HFF-Myc (cell line): ENCODE results near the gene BACH2.

ENCODE experiments used
- DNase-seq: peaks from one replicate; pipeline ENCODE4 v3.0.0-alpha.2; 2011; ENCODE audit warnings: low read depth; ENCODE audit errors: extremely low read depth
- H3K4me3 ChIP-seq: replicated peaks from 2 replicates; pipeline ENCODE4 v1.5.1; 2011; ENCODE audit warnings: low read depth, mild to moderate bottlenecking, control low read depth, low read length
- CTCF ChIP-seq: IDR thresholded peaks from 2 replicates; pipeline ENCODE4 v1.5.1; 2012; ENCODE audit warnings: mild to moderate bottlenecking, low read depth, low read length, control low read depth; ENCODE audit errors: missing control alignments

BACH2 gene

DNA sequence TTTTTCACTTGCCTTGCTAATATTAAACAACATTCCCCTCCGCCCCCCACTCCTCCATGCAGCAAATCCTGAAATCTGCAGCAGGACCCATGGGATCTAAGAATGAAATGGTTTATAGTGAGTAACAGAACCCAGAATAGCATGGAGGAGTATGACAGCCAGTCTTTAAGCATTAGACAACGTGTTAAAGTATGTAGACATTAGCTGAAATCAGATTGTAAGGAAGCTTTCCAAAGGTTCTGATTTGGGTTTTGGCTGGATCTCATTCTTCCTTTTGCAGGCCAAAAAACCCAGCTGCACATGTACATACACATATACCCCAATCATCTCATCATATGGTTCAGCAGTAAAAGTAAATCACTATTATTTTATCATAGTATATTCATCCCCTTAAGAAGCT, 275.9 kb downstream of the BACH2 start:
- DNase-seq, result no peak
- no peak for TF ChIP-seq CTCF
- H3K4me3 ChIP-seq, result no peak overlapping the region

DNA sequence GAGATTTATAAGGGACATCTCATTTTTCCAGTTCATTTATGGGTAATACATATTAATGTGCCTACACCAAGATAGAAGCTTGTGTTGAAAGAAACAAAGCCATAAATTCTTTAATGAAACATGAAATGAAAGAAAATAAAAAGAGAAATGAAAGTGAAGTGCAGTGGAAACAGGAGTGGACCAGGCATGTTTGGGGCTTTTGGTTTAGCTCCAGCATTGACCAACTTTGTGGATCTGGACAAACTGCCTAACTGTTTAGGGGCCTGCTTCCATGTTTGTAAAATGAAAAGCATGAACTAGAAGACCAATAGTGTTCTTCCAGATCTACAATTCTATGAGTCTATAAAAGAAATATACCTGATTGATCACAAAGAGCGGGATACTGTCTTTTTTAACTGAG, 277.4 kb downstream of the BACH2 start:
- no peak for TF ChIP-seq CTCF
- no peak overlapping the region for H3K4me3 ChIP-seq
- DNase-seq, result no peak

DNA sequence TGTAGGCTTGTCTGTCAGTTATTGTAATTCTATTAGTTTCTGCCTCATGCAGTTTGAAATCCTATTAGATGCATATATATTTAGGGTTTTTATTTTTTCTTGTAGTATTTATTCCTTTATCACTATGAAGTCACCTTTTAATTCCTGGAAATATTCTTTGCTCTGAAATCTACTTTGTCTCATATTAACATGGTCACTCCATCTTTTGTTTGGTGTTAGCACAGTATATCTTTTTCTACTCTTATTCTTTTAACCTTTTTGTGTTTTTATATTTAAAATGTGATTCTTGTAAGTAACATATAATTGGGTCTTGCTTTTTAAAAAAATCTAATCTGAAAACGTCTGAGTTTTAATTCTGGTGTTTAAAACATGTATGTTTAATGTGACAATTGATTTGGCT, 280.8 kb downstream of the BACH2 start:
- no peak for TF ChIP-seq CTCF
- H3K4me3 ChIP-seq, result no peak overlapping the region
- no peak for DNase-seq

DNA sequence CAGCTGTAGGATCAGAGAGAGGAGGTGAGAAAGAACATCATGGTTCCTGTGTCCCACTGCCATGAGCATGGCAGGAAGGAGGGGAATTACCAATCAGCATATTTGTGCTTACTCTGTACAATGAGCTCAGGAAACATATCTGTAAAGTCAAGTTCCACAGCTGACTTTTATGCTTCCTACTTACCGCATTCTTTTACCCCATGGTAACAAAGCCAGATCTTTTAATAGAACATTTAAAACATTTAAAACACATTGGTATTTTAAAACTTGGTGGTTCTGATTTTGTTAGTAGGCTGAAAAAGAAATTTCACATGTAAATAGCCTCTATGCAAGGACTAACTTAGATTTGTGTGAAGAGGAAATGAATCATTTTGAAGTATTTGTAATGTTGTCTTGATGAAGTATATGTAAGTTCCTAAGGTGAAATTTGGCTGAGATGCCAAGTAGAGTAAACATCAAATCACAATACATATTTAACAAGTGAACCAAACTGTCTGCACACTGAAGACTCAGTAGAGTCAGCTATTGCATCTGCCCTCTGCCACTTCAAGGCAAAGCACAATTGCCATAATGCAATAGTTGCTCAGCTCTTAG, 287.6 kb downstream of the BACH2 start:
- no peak for TF ChIP-seq CTCF
- no peak for DNase-seq

DNA sequence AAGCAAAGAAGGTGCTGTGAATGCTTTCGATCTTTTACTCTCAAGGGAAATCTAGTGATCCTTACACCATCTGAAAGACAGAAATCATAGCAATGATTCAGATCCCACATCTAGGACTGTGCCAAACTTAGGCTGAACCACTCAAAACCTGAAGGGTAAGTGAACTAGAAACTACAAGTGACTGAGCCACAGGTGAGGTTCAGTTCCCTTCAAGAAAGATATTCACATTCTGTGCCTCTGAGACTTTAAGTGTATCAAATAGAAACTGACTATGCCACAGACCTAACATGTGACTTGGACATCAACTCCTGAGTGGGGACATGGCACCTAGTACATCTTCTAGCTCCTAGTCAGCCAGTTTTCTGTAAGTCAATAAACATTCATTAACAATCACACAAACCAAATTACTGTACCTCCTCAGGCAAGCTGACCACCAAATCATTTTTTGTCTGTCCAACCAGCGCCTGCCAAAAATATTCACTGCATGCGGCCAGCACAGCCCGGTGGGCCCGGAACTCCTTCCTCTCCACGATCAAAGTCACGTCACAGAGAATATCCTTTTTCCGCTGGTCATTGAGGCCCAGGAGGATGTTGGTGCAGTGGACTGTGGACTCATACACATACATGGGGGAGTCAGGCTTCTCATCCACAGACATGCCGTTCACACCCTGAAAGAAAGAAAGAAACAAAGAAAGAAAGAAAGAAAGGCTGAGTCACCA, 288.3 kb downstream of the BACH2 start:
- no peak for TF ChIP-seq CTCF
- no peak overlapping the region for H3K4me3 ChIP-seq
- DNase-seq, result no peak

More for the DNA sequence above, 287.6 kb downstream of the BACH2 start:
- H3K4me3 ChIP-seq, result no peak overlapping the region

DNA sequence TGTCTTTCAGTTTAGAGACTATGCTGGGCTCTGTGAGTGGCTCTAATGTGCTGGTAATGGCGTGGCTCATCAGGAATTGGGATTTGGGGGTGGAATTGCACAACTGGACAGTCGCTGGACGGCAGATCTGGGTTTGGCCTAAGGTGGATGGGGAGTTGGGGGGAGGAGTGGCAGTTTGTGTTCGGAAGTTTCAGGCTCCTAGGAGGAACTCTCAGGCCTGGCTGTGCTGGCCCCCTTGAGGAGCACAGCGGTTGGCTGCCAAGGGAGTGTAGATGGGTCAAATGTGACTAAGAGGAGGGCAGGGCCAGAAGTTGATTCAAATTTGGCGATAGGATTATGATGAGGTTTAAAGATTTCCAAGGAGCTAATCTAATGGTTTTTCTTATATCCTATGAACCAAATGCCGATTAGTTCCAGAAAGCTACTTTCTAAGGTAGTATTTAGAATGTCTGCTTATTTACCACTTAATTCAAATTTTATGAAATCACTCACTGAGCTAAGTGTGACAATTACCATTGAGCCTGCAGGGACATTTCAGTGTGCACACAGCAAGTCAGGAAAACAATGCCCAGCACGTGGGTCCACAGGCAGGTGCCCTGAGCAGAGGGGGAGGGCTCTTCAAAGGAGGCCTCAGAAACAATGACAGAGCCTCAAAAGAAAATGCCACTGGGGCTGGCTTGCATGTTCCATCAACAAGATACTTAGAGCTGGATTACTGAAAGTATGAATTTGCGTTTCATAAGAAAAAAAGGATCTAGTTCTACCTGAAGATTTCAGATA, 291.4 kb downstream of the BACH2 start:
- H3K4me3 ChIP-seq, result no peak overlapping the region
- DNase-seq, result no peak
- no peak for TF ChIP-seq CTCF
